HepG2 (cell line): ENCODE measurements around the gene MICAL3. TPM values are rescaled to one million over a fixed set of nuclear protein-coding genes. Genes with fewer than 3 reads are reported as not detected.
A peak's percentile ranks its signal among the peaks of the same experiment; 100 is the strongest.

Experiments used
- ATF7 ChIP-seq, 2 experiments: fragments of 450-650 bp in 1 of 2; sonication (generic) in 1 of 2; formaldehyde crosslinking in 1 of 2; IDR thresholded peaks; 2 replicates each; pipeline versions ENCODE4 v1.4.0 to v1.6.1; 2016 to 2020; ENCODE audit warnings: antibody characterized with exemption in 1 of 2, mild to moderate bottlenecking in 1 of 2, missing genetic modification reagents in 1 of 2
- FOXP1 ChIP-seq, 2 experiments: fragments of 450-650 bp in 1 of 2; IDR thresholded peaks; 2 replicates each; pipeline ENCODE4 v1.6.1; 2017 to 2018; ENCODE audit warnings: antibody characterized with exemption in 1 of 2
- HMG20A ChIP-seq: IDR thresholded peaks from 2 replicates; pipeline ENCODE4 v1.6.1; 2016; ENCODE audit warnings: borderline replicate concordance
- HNRNPK ChIP-seq: fragments of 200-400 bp; formaldehyde crosslinking; IDR thresholded peaks from 2 replicates; pipeline ENCODE4 v1.6.1; 2018; ENCODE audit warnings: low read length, low read depth, moderate library complexity, mild to moderate bottlenecking; ENCODE audit not compliant: poor library complexity, severe bottlenecking
- IRF2 ChIP-seq: IDR thresholded peaks from 2 replicates; pipeline ENCODE4 v1.6.1; 2018; ENCODE audit warnings: missing genetic modification reagents, missing compliant biosample characterization
- MIER2 ChIP-seq: IDR thresholded peaks from 2 replicates; pipeline ENCODE4 v1.6.1; 2016; ENCODE audit warnings: missing biosample characterization, missing genetic modification reagents
- RCOR2 ChIP-seq: IDR thresholded peaks from 2 replicates; pipeline ENCODE4 v1.6.1; 2016; ENCODE audit warnings: missing biosample characterization, missing genetic modification reagents
- SYNCRIP ChIP-seq: fragments of 200-400 bp; formaldehyde crosslinking; IDR thresholded peaks from 2 replicates; pipeline ENCODE4 v1.6.1; 2018; ENCODE audit warnings: mild to moderate bottlenecking, low read depth, low read length; ENCODE audit not compliant: insufficient read depth
- TFDP2 ChIP-seq: sonication (generic); formaldehyde crosslinking; IDR thresholded peaks from 2 replicates; pipeline ENCODE4 v1.4.0; 2020; ENCODE audit warnings: missing genetic modification reagents
- TSC22D2 ChIP-seq: sonication (generic); formaldehyde crosslinking; IDR thresholded peaks from 2 replicates; pipeline ENCODE4 v1.5.1; 2020; ENCODE audit warnings: missing genetic modification reagents, mild to moderate bottlenecking, borderline replicate concordance
- ZBTB49 ChIP-seq: sonication (generic); formaldehyde crosslinking; IDR thresholded peaks from 2 replicates; pipeline ENCODE4 v1.4.0; 2020; ENCODE audit warnings: missing genetic modification reagents, borderline replicate concordance
- ZBTB7B ChIP-seq: sonication (generic); formaldehyde crosslinking; IDR thresholded peaks from 2 replicates; pipeline ENCODE4 v1.4.0; 2020; ENCODE audit warnings: missing genetic modification reagents
- ZFP36 ChIP-seq: fragments of 150-350 bp; IDR thresholded peaks from 2 replicates; pipeline ENCODE4 v1.6.1; 2018; ENCODE audit warnings: borderline replicate concordance, low read length, low read depth; ENCODE audit not compliant: partially characterized antibody
- ZFYVE20 ChIP-seq: sonication (generic); formaldehyde crosslinking; IDR thresholded peaks from 2 replicates; pipeline ENCODE4 v1.8.0; 2023; ENCODE audit warnings: low read depth, mild to moderate bottlenecking, moderate library complexity, missing genetic modification reagents, borderline replicate concordance
- ZNF263 ChIP-seq: sonication (generic); formaldehyde crosslinking; IDR thresholded peaks from 2 replicates; pipeline ENCODE4 v1.4.0; 2020; ENCODE audit warnings: missing genetic modification reagents
- ZNF34 ChIP-seq: sonication (generic); formaldehyde crosslinking; IDR thresholded peaks from 2 replicates; pipeline ENCODE4 v1.4.0; 2020; ENCODE audit warnings: mild to moderate bottlenecking, missing genetic modification reagents, borderline replicate concordance
- ZNF558 ChIP-seq: sonication (generic); formaldehyde crosslinking; IDR thresholded peaks from 2 replicates; pipeline ENCODE4 v1.9.0; 2022; ENCODE audit warnings: mild to moderate bottlenecking, missing genetic modification reagents, borderline replicate concordance
- ZNF567 ChIP-seq: sonication (generic); formaldehyde crosslinking; IDR thresholded peaks from 2 replicates; pipeline ENCODE4 v1.8.1; 2023; ENCODE audit warnings: mild to moderate bottlenecking, missing genetic modification reagents, borderline replicate concordance
- ZNF652 ChIP-seq: IDR thresholded peaks from 2 replicates; pipeline ENCODE4 v1.6.1; 2016; ENCODE audit warnings: low read depth, borderline replicate concordance
- ZNF781 ChIP-seq: sonication (generic); formaldehyde crosslinking; IDR thresholded peaks from 2 replicates; pipeline ENCODE4 v1.5.1; 2020; ENCODE audit warnings: borderline replicate concordance, mild to moderate bottlenecking, missing genetic modification reagents; ENCODE audit errors: not compliant biosample characterization
- ZNF839 ChIP-seq: sonication (generic); formaldehyde crosslinking; IDR thresholded peaks from 2 replicates; pipeline ENCODE4 v1.4.0; 2020; ENCODE audit warnings: missing genetic modification reagents, mild to moderate bottlenecking, borderline replicate concordance
- polyA plus RNA-seq, 8 experiments: library from polyadenylated mRNA; depleted of rRNA in 3 of 8; stranded (reverse) in 7 of 8; unstranded in 1 of 8; fragments of >200 nt; fragmentation: Illumina TruSeq in 4 of 8; extraction: Trizol in 4 of 8; gene quantifications; 2 replicates each; pipeline versions ENCODE4 v1.2.1 to v1.2.3, GENCODE V29; 2011 to 2016; ENCODE audit warnings: low read depth in 4 of 8, missing spikeins in 1 of 8, mixed read lengths in 1 of 8; ENCODE audit not compliant: insufficient read depth in 1 of 8
- total RNA-seq, 5 experiments: library from RNA; depleted of rRNA; stranded (reverse); fragments of >200 nt; fragmentation: Illumina TruSeq; extraction: Trizol; gene quantifications; 2 replicates each; pipeline ENCODE4 v1.2.3, GENCODE V29; 2016; ENCODE audit warnings: low read depth in 1 of 5
- TF ChIP-seq, protein P1 (sequence below): sonication (generic); formaldehyde crosslinking; IDR thresholded peaks from 2 replicates; pipeline ENCODE4 v1.5.1; 2020; ENCODE audit warnings: missing genetic modification reagents, mild to moderate bottlenecking, borderline replicate concordance

MICAL3 gene
- total and polyA plus RNA-seq, 2 of the 13 experiments (the other 11 are each of a cell fraction or from before 2014, with no cell fraction given) = 5.3 to 12.5 TPM

DNA sequence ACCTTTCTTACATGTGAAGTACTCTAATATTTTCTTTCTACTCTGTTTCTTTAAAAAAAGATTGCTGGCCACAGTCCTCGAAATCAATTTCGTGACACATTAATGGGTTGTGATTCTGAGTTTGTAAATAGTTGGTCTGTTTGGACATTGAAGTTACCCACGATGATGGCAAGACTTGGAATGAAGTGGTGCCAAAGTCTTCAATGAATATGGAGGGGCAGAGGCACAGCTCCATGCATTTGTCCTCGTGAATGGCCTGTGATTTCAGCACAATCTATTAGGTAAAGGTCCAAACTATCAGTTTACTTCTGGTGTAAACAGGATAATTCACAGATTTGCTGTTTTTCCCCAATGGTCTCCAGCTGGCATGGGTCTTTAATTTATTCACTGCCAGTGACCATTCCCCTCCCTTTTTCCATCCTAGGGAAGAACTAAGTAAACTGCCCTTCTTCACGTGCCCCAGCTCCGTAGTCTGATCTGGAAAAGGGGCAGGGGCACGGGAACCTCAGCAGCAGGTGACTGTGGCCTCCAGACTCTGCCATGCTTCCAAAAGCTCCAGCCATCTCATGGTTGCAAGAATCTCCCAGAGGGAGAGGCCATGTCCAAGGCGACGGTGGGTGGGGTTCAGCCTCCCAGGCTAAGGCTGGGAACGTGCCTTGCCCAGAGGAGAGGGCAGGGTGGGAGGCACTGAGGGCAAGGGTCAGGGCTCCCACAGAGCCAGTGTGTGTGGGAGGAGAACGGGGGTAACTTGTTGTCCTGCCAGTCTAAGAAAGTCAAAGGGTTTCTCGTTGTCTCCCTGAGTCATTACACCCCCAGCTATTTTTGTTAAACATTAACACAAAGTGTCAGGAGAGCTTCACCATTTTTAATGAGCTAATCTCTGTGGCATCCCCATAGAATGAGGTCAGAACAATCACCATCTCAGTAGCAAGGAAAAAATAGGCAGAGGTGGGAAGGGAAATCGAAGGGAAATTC, 36.6 kb upstream of the MICAL3 start (continued):
- TF ChIP-seq ZNF263 (CRISPR knock-in tag) (no peak), TFDP2 (no peak), RCOR2 (CRISPR knock-in tag) (no peak), FOXP1 (IDR thresholded peaks at IDR 0.05) (no peak), FOXP1 (CRISPR knock-in tag; IDR thresholded peaks at IDR 0.05) (peak; percentile 54; the same call in 1 of the 2 replicates), IRF2 (CRISPR knock-in tag) (no peak), HMG20A (CRISPR knock-in tag) (peak; percentile 49; the same call in 1 of the 2 replicates), ZBTB49 (CRISPR knock-in tag) (no peak), ZBTB7B (CRISPR knock-in tag) (peak; percentile 41; the same call in 1 of the 2 replicates), ZNF839 (no peak), TSC22D2 (CRISPR knock-in tag) (no peak), HNRNPK (no peak), ZFP36 (no peak), SYNCRIP (no peak), ZFYVE20 (CRISPR knock-in tag) (no peak), MIER2 (CRISPR knock-in tag) (no peak), ZNF567 (no peak), ZNF781 (CRISPR knock-in tag) (no peak), ZNF34 (CRISPR knock-in tag) (no peak), ZNF652 (CRISPR knock-in tag) (no peak), ZNF558 (CRISPR knock-in tag) (no peak), ATF7 (IDR thresholded peaks at IDR 0.05) (peak; percentile 59), ATF7 (CRISPR knock-in tag; IDR thresholded peaks at IDR 0.05) (no peak)
- TF ChIP-seq, protein P1, sequence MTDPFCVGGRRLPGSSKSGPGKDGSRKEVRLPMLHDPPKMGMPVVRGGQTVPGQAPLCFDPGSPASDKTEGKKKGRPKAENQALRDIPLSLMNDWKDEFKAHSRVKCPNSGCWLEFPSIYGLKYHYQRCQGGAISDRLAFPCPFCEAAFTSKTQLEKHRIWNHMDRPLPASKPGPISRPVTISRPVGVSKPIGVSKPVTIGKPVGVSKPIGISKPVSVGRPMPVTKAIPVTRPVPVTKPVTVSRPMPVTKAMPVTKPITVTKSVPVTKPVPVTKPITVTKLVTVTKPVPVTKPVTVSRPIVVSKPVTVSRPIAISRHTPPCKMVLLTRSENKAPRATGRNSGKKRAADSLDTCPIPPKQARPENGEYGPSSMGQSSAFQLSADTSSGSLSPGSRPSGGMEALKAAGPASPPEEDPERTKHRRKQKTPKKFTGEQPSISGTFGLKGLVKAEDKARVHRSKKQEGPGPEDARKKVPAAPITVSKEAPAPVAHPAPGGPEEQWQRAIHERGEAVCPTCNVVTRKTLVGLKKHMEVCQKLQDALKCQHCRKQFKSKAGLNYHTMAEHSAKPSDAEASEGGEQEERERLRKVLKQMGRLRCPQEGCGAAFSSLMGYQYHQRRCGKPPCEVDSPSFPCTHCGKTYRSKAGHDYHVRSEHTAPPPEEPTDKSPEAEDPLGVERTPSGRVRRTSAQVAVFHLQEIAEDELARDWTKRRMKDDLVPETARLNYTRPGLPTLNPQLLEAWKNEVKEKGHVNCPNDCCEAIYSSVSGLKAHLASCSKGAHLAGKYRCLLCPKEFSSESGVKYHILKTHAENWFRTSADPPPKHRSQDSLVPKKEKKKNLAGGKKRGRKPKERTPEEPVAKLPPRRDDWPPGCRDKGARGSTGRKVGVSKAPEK = no peak
